22Rv1 (cell line): ENCODE results near the gene TUBB.

Experiments
- H3K27ac ChIP-seq: fragments of 450-650 bp; 2 replicates; pipeline ENCODE4 v1.5.1; 2017
- ZFX ChIP-seq: fragments of 450-650 bp; IDR thresholded peaks from 2 replicates; pipeline ENCODE4 v1.6.1; 2017; ENCODE audit warnings: antibody characterized with exemption, borderline replicate concordance
- TF ChIP-seq, protein P1 (sequence below): fragments of 450-650 bp; IDR thresholded peaks from 2 replicates; pipeline ENCODE4 v1.5.1; 2017; ENCODE audit warnings: mild to moderate bottlenecking

The TUBB gene

GRCh38 chr6:30741063-30741779 lies 21.1 kb downstream of the TUBB start:
- TF ChIP-seq, protein P1, sequence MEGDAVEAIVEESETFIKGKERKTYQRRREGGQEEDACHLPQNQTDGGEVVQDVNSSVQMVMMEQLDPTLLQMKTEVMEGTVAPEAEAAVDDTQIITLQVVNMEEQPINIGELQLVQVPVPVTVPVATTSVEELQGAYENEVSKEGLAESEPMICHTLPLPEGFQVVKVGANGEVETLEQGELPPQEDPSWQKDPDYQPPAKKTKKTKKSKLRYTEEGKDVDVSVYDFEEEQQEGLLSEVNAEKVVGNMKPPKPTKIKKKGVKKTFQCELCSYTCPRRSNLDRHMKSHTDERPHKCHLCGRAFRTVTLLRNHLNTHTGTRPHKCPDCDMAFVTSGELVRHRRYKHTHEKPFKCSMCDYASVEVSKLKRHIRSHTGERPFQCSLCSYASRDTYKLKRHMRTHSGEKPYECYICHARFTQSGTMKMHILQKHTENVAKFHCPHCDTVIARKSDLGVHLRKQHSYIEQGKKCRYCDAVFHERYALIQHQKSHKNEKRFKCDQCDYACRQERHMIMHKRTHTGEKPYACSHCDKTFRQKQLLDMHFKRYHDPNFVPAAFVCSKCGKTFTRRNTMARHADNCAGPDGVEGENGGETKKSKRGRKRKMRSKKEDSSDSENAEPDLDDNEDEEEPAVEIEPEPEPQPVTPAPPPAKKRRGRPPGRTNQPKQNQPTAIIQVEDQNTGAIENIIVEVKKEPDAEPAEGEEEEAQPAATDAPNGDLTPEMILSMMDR = no peak
- TF ChIP-seq ZFX = no peak
- peak overlapping the region; percentile 76 for H3K27ac ChIP-seq

DNA sequence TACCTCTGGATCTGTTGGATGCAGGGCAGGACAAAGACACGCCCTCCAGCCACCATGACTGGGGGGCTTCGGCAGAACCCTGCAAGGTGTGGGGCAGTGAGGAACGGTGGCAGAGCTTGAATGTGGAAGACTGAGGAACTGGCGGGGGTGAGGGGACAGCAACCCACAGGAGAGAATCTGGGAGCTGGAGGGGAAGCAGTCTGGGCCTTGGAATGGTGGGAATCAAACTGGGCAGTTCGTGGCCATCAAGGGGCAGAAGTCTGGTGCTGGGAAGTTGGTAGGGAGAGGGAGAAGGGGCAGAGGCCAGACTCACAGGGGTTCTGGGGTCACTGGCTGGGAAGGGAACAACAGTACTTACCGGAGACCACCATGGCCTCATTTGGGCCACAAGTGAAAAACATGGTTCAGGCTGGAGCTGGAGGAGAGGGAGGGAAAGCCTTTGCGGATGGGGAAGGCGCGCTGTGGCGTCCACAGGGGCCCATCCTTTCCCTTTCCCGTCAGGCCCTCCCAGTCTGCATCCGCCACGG lies 21.7 kb downstream of the TUBB start:
- H3K27ac ChIP-seq = peak overlapping the region; percentile 76
- TF ChIP-seq ZFX = no peak
- TF ChIP-seq, protein P1 = no peak

GRCh38 chr6:30742316-30743098 lies 22.4 kb downstream of the TUBB start, which contains the start of gene FLOT1:
Gene FLOT1 (minus strand): TSS chr6:30742687. CDS start chr6:30742189, 498 bp downstream.
- TF ChIP-seq, protein P1 = no peak
- TF ChIP-seq ZFX = no peak
- peak within 1 kb of the TSS; percentile 76 for H3K27ac ChIP-seq

DNA sequence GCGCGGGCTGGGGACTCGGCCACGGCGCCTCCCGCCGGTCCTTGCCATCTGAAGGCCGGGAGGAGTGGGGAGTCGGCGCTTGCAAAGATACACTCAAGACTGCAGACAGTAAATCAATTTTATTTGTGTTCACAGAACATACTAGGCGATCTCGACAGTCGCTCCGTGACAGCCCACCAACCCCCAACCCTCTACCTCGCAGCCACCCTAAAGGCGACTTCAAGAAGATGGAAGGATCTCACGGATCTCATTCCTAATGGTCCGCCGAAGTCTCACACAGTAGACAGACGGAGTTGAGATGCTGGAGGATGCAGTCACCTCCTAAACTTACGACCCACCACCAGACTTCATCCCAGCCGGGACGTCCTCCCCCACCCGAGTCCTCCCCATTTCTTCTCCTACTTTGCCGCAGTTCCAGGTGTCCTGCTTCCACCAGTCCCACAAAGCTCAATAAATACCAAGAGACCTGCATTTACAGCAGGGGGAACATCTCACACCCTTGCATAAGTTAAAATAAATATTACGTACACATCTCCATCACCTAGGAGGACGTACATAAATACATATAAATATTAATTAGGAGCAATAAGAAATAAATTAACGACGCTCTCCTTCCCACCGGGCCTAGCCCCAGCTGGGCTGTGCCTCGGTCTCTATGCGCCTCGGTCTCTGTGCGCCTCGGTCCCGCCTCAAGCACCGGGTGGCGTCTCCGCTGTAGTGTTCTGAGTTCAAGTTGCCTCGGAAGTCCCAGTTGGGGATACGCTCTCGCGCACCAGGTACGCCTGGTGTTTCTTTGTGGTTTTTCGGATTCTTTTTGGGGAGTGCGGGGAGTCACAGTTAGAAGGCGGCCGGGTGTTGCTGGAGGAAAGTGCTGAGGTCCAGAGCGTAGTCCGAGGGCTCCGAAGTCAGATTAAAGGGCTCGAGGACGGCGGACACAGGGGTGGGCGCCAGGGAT lies 23.2 kb downstream of the TUBB start:
- peak overlapping the region; percentile 76 for H3K27ac ChIP-seq
- no peak for TF ChIP-seq ZFX
- TF ChIP-seq, protein P1 = no peak

GRCh38 chr6:30744054-30744805 lies 24.1 kb downstream of the TUBB start, which contains the start of gene IER3:
Gene IER3 (minus strand): TSS chr6:30744547. CDS start chr6:30744518, 29 bp downstream.
- peak within 1 kb of the TSS; percentile 76 for H3K27ac ChIP-seq

DNA sequence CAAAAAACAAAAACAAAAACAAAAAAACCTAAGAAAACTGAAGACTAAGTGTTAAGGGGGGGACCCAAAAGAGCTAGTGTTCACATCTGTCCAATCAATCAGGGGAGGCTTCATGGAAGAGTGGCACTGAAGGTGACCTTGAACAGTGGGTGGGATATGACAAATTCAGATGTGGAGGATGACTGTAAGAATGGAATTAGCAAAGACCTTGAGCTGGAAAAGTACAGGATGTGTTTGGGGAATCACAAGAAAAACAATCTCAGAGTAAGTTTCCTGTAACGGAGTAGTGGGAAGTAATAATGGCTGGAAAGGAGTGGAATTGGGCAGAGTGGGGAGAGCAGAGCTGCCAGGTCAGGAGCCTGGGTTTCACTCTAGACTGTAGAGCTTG lies 27.1 kb downstream of the TUBB start:
- no peak overlapping the region for H3K27ac ChIP-seq
- TF ChIP-seq, protein P1 = no peak
- no peak for TF ChIP-seq ZFX

More at GRCh38 chr6:30744054-30744805, 24.1 kb downstream of the TUBB start, which contains the start of gene IER3:
- no peak for TF ChIP-seq ZFX
- TF ChIP-seq, protein P1 = peak; percentile 64
